NCI-H2227 (cell line): ENCODE data around the gene ATP6V0A1.
"Not testable (repeated sequence)": the region's sequence is repeated elsewhere in the genome, so short reads cannot be mapped to it uniquely, and the experiment has no call there.

ENCODE experiments used
- DNase-seq: peaks from one replicate; lab custom pipeline; 2025; ENCODE audit not compliant: unreplicated experiment; lab: John Stamatoyannopoulos, UW

Gene ATP6V0A1

GRCh38 chr17:42458497-42459255 lies at the start of gene ATP6V0A1:
TSS of gene ATP6V0A1 (plus strand) at chr17:42458878. CDS start at chr17:42460895, 2,017 bp downstream.
- DNase-seq: peak; percentile 95

- DNase-seq: no peak
Measured at GRCh38 chr17:42409523-42410318, 49.0 kb upstream of the ATP6V0A1 start.

GRCh38 chr17:42410319-42410685 lies 48.4 kb upstream of the ATP6V0A1 start:
- DNase-seq: no peak

- DNase-seq: no peak
Measured at GRCh38 chr17:42411361-42411760, 47.3 kb upstream of the ATP6V0A1 start.

- no peak for DNase-seq
Measured at GRCh38 chr17:42411905-42412679, 46.6 kb upstream of the ATP6V0A1 start.

GRCh38 chr17:42413464-42414040 lies 45.1 kb upstream of the ATP6V0A1 start:
- DNase-seq: no peak

- no peak for DNase-seq
Measured at GRCh38 chr17:42414704-42415409, 43.8 kb upstream of the ATP6V0A1 start.

- DNase-seq: not testable (repeated sequence)
Measured at GRCh38 chr17:42417981-42418380, 40.7 kb upstream of the ATP6V0A1 start.

- no peak for DNase-seq
Measured at GRCh38 chr17:42421136-42421506, 37.6 kb upstream of the ATP6V0A1 start.

- no peak for DNase-seq
Measured at GRCh38 chr17:42421507-42422338, 37.0 kb upstream of the ATP6V0A1 start.

- DNase-seq: peak; percentile 44
Measured at GRCh38 chr17:42422412-42422957, 36.2 kb upstream of the ATP6V0A1 start.

GRCh38 chr17:42422958-42423712 lies 35.5 kb upstream of the ATP6V0A1 start, which contains the start of gene CAVIN1:
TSS of gene CAVIN1 (minus strand) at chr17:42423256. CDS start at chr17:42423097, 159 bp downstream.
- peak; percentile 70 for DNase-seq

GRCh38 chr17:42423766-42424165 lies 34.9 kb upstream of the ATP6V0A1 start:
- DNase-seq: no peak

- no peak for DNase-seq
Measured at GRCh38 chr17:42424991-42425610, 33.6 kb upstream of the ATP6V0A1 start.

- peak; percentile 74 for DNase-seq
Measured at GRCh38 chr17:42428141-42428944, 30.3 kb upstream of the ATP6V0A1 start.

- no peak for DNase-seq
Measured at GRCh38 chr17:42429726-42430447, 28.8 kb upstream of the ATP6V0A1 start.

GRCh38 chr17:42431758-42432161 lies 26.9 kb upstream of the ATP6V0A1 start:
- no peak for DNase-seq
